Astrocyte of the cerebellum (primary cell): ENCODE measurements around the gene SPINK9.
"Not testable (repeated sequence)": the region's sequence is repeated elsewhere in the genome, so short reads cannot be mapped to it uniquely, and the experiment has no call there.

Source experiments
- DNase-seq: peaks from one replicate; pipeline ENCODE4 v3.0.0-alpha.2; 2011; ENCODE audit warnings: low read depth
- H3K4me3 ChIP-seq: 2 replicates; pipeline ENCODE4 v1.5.1; 2011; ENCODE audit warnings: mild to moderate bottlenecking, low read depth, low read length, moderate library complexity
- CTCF ChIP-seq: IDR thresholded peaks from 2 replicates; pipeline ENCODE4 v1.5.1; 2012; ENCODE audit warnings: low read length, low read depth, moderate library complexity, mild to moderate bottlenecking; ENCODE audit errors: missing control alignments
- in situ Hi-C: cut with HindIII; loops from 2 replicates; pipeline ENCODE4 v1.10.0; 2017; ENCODE audit warnings: low sequenced_read_pairs

Gene SPINK9

GRCh38 chr5:148311484-148311883 lies 23.9 kb upstream of the SPINK9 start:
- DNase-seq: no peak
- in situ Hi-C loops: no loop called here
- no peak for TF ChIP-seq CTCF
- H3K4me3 ChIP-seq: no peak overlapping the region

- DNase-seq: no peak
- in situ Hi-C loops: no loop called here
- no peak for TF ChIP-seq CTCF
- H3K4me3 ChIP-seq: no peak within 1 kb of the TSS
Observed at GRCh38 chr5:148312153-148312552, 23.2 kb upstream of the SPINK9 start, which contains the start of gene SPINK7. Gene SPINK7 (plus strand): TSS chr5:148312423. CDS start chr5:148312484, 61 bp downstream.

- no peak for DNase-seq
Observed at GRCh38 chr5:148314187-148314586, 21.2 kb upstream of the SPINK9 start.

GRCh38 chr5:148314731-148315130 lies 20.6 kb upstream of the SPINK9 start:
- no peak for TF ChIP-seq CTCF
- in situ Hi-C loops: no loop called here
- no peak for DNase-seq
- no peak overlapping the region for H3K4me3 ChIP-seq

More at GRCh38 chr5:148314187-148314586, 21.2 kb upstream of the SPINK9 start:
- no peak for TF ChIP-seq CTCF
- H3K4me3 ChIP-seq: no peak overlapping the region
- in situ Hi-C loops: no loop called here

- in situ Hi-C loops, DNase-seq: not testable (repeated sequence)
- H3K4me3 ChIP-seq: peak overlapping the region; percentile 34
Observed at GRCh38 chr5:148320011-148320963, 15.1 kb upstream of the SPINK9 start.

GRCh38 chr5:148333262-148333849 lies 2.0 kb upstream of the SPINK9 start:
- DNase-seq: no peak
- no peak overlapping the region for H3K4me3 ChIP-seq
- in situ Hi-C loops: no loop called here
- TF ChIP-seq CTCF: no peak
